Thyroid gland (tissue), 4 donors: ENCODE data around the gene CIAO2B. TPM values are rescaled to one million over a fixed set of nuclear protein-coding genes. Genes with fewer than 3 reads are reported as not detected.
"Not testable (repeated sequence)": the region's sequence is repeated elsewhere in the genome, so short reads cannot be mapped to it uniquely, and the experiment has no call there.

Experiments used
- DNase-seq, 2 donors: peaks; one replicate each; pipeline ENCODE4 v3.0.0-alpha.2; 2019
- H3K27ac ChIP-seq, 3 donors: fragments of 200-600 bp; sonication (generic); 1 replicate in 2 of 3; 2 replicates in 1 of 3; pipeline ENCODE4 v1.5.1; 2016 to 2019; ENCODE audit warnings: mild to moderate bottlenecking in 1 of 3, moderate library complexity in 1 of 3
- H3K27me3 ChIP-seq: fragments of 200-600 bp; sonication (generic); one replicate; pipeline ENCODE4 v1.5.1; 2019
- H3K36me3 ChIP-seq, 2 donors: fragments of 200-600 bp; sonication (generic); one replicate each; pipeline ENCODE4 v1.5.1; 2016 to 2019
- H3K4me1 ChIP-seq, 2 donors: fragments of 200-600 bp; sonication (generic); one replicate each; pipeline ENCODE4 v1.5.1; 2017 to 2019
- H3K4me3 ChIP-seq, 3 donors: fragments of 200-600 bp; sonication (generic); replicated peaks in 1 of 3; 1 replicate in 2 of 3; 2 replicates in 1 of 3; pipeline ENCODE4 v1.5.1; 2016; ENCODE audit warnings: mild to moderate bottlenecking in 1 of 3
- H3K9me3 ChIP-seq: fragments of 200-600 bp; sonication (generic); one replicate; pipeline ENCODE4 v1.5.1; 2017
- CTCF ChIP-seq, 6 experiments: fragments of 200-600 bp in 3 of 6; fragments of 450-650 bp in 3 of 6; sonication (generic) in 3 of 6; IDR thresholded peaks; one replicate each; pipeline ENCODE4 v1.5.1; 2016 to 2019; ENCODE audit warnings: antibody characterized with exemption in 6 of 6, mild to moderate bottlenecking in 2 of 6, inconsistent platforms in 1 of 6, moderate library complexity in 1 of 6
- POLR2A ChIP-seq, 2 donors: fragments of 450-650 bp; IDR thresholded peaks; one replicate each; pipeline ENCODE4 v1.6.1; 2017; ENCODE audit warnings: antibody characterized with exemption in 2 of 2, mild to moderate bottlenecking in 2 of 2, moderate library complexity in 1 of 2
- WGBS, 2 donors: methylation state at CpG; one replicate each; pipeline ENCODE4 v1.1.5; 2017; 5-methylcytosine and 5-hydroxymethylcytosine counted together
- intact Hi-C: fragments of 100-400 bp; cut with DNase I; formaldehyde crosslinking; loops from one replicate; pipeline ENCODE4 v1.15.1; 2023
- total RNA-seq, 4 donors: library from RNA; depleted of rRNA; stranded (reverse); fragments of >200 nt; gene quantifications; one replicate each; pipeline ENCODE4 v1.2.3, GENCODE V29; 2016

CIAO2B gene
- total RNA-seq, 4 donors from 2014 or later, result 29.4 to 113 (median 48.3) TPM

GRCh38 chr16:66976746-66977145, 42.5 kb upstream of the CIAO2B start:
- DNase-seq, result peak; percentile 79
- 25% methylated on average over 13 of the region's 13 CpGs for WGBS, 2 donors
- Histone ChIP-seq H3K36me3 (no peaks in the 10 kb centered on the region), H3K27ac (peak overlapping the region; percentile 17 to 45 (median 28)), H3K4me3 (no peak overlapping the region), H3K4me1 (peaks cover 0 to 14% of the 10 kb centered on the region in 2 donors), H3K27me3 (no peaks in the 10 kb centered on the region), H3K9me3 (no peaks in the 10 kb centered on the region)
- no peak for TF ChIP-seq CTCF (IDR thresholded peaks at IDR 0.05)
- no peak for TF ChIP-seq POLR2A (IDR thresholded peaks at IDR 0.05)
- intact Hi-C loops, result loop anchor here (10.0 kb wide), 1 partner anchor 208 kb away; the partner anchor contains the start of gene MATCAP1

- H3K27me3 ChIP-seq, result no peaks in the 10 kb centered on the region
- H3K36me3 ChIP-seq, result no peaks in the 10 kb centered on the region
- H3K4me3 ChIP-seq, result no peak overlapping the region
- no peak for DNase-seq
- 84 to 90% methylated on average over 14 of the region's 14 CpGs for WGBS, 2 donors
- TF ChIP-seq CTCF (IDR thresholded peaks at IDR 0.05) (no peak), POLR2A (IDR thresholded peaks at IDR 0.05) (no peak)
- peaks cover 0 to 14% of the 10 kb centered on the region in 2 donors for H3K4me1 ChIP-seq
- intact Hi-C loops, result loop anchor here (10.0 kb wide), 1 partner anchor 209 kb away; the partner anchor contains the start of gene MATCAP1
- H3K9me3 ChIP-seq, result no peaks in the 10 kb centered on the region
- no peak overlapping the region for H3K27ac ChIP-seq
Measured at GRCh38 chr16:66975302-66975893, 41.2 kb upstream of the CIAO2B start.

GRCh38 chr16:66974932-66975246, 40.7 kb upstream of the CIAO2B start:
- H3K27me3 ChIP-seq, DNase-seq, H3K9me3 ChIP-seq, H3K36me3 ChIP-seq, H3K4me3 ChIP-seq, H3K27ac ChIP-seq: not testable (repeated sequence)
- 73 to 77% methylated on average over 11 of the region's 11 CpGs for WGBS, 2 donors
- intact Hi-C loops, result loop anchor here (10.0 kb wide), 1 partner anchor 210 kb away; the partner anchor contains the start of gene MATCAP1
- peaks cover 0 to 14% of the 10 kb centered on the region in 2 donors for H3K4me1 ChIP-seq

- not testable (repeated sequence) for H3K27ac ChIP-seq, H3K9me3 ChIP-seq, H3K4me3 ChIP-seq, DNase-seq, H3K27me3 ChIP-seq, H3K36me3 ChIP-seq
- 92 to 96% methylated on average over 9 to 11 of the region's 32 CpGs for WGBS, 2 donors
- H3K4me1 ChIP-seq, result peaks cover 0 to 14% of the 10 kb centered on the region in 2 donors
- intact Hi-C loops, result loop anchor here (10.0 kb wide), 1 partner anchor 210 kb away; the partner anchor contains the start of gene MATCAP1
Measured at GRCh38 chr16:66974156-66974931, 40.1 kb upstream of the CIAO2B start.

- intact Hi-C loops, result loop anchor here (10.0 kb wide), 1 partner anchor 211 kb away; the partner anchor contains the start of gene MATCAP1
- Histone ChIP-seq H3K4me1 (peaks cover 0 to 14% of the 10 kb centered on the region in 2 donors), H3K27ac (no peak overlapping the region), H3K27me3 (no peaks in the 10 kb centered on the region), H3K4me3 (no peak overlapping the region), H3K36me3 (no peaks in the 10 kb centered on the region), H3K9me3 (no peaks in the 10 kb centered on the region)
- WGBS, 2 donors, result 91 to 94% methylated on average over 3 to 6 of the region's 6 CpGs
- DNase-seq, result no peak
- TF ChIP-seq POLR2A (IDR thresholded peaks at IDR 0.05), result no peak
- no peak for TF ChIP-seq CTCF (IDR thresholded peaks at IDR 0.05)
Measured at GRCh38 chr16:66973716-66974115, 39.5 kb upstream of the CIAO2B start.

- WGBS, 2 donors, result 81% methylated on average over 9 of the region's 9 CpGs
- intact Hi-C loops, result loop anchor here (10.0 kb wide), 1 partner anchor 212 kb away; the partner anchor contains the start of gene MATCAP1
- H3K36me3 ChIP-seq, result no peaks in the 10 kb centered on the region
- no peak overlapping the region for H3K4me3 ChIP-seq
- no peaks in the 10 kb centered on the region for H3K27me3 ChIP-seq
- no peak for TF ChIP-seq CTCF (IDR thresholded peaks at IDR 0.05)
- no peak for TF ChIP-seq POLR2A (IDR thresholded peaks at IDR 0.05)
- H3K4me1 ChIP-seq, result peaks cover 0 to 14% of the 10 kb centered on the region in 2 donors
- no peaks in the 10 kb centered on the region for H3K9me3 ChIP-seq
- H3K27ac ChIP-seq, result peak overlapping the region in 1 of 3 donors; percentile 24
- DNase-seq, result peak; percentile 37 to 41
Measured at GRCh38 chr16:66972983-66973382, 38.8 kb upstream of the CIAO2B start.
